ENCODE measurements around the gene FOXA3.

Gene FOXA3

DNA sequence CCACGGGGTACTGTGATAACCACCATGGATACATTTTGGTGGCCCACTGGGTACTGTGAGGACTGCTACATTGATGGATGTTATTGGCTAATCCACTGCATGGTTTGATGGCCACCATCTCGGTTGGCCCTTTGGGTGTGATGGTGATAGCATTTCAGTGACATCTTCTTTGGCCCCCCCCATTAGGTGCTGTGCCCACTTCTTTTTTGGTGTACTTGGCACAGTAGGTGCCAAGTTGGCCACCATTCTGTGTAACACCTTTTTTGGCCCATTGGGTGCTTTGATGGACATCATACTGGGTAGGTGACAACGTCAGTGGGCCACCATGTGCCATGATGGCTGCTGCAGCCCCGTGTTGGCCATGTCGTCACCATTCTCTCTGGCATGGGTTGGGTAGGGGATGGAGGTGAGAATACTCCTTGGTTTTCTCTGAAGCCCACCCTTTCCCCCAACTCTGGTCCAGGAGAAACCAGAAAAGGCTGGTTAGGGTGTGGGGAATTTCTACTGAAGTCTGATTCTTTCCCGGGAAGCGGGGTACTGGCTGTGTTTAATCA is 9.2 kb downstream of the FOXA3 start:
- DNase-seq (ENCODE audit: low spot score), result no peak

DNA sequence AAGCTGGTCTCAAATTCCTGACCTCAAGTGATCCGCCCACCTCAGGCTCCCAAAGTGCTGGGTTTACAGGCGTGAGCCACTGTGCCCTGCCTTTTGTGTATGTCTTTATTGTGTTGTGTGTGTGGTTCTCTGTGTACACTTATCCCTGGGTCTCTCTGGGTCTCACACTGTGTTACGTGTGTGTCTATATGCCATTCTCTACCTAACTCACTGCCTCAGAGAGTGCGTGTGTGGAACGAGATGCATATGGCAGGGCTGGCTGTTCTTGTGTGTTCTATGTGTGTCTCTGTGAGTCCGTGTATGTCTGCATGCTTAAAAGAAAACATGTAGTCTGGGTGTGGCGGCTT is 10.5 kb downstream of the FOXA3 start:
- DNase-seq (ENCODE audit: low spot score), result no peak

GRCh38 chr19:45876161-45876410 is 12.0 kb downstream of the FOXA3 start:
- DNase-seq (ENCODE audit: low spot score), result peak; percentile 34

- DNase-seq (ENCODE audit: low spot score), result peak; percentile 14
Observed at GRCh38 chr19:45876411-45877197, 12.5 kb downstream of the FOXA3 start.

GRCh38 chr19:45878043-45878794 is 14.1 kb downstream of the FOXA3 start:
- DNase-seq (ENCODE audit: low spot score), result no peak

GRCh38 chr19:45879055-45879454 is 14.9 kb downstream of the FOXA3 start:
- no peak for DNase-seq (ENCODE audit: low spot score)

DNA sequence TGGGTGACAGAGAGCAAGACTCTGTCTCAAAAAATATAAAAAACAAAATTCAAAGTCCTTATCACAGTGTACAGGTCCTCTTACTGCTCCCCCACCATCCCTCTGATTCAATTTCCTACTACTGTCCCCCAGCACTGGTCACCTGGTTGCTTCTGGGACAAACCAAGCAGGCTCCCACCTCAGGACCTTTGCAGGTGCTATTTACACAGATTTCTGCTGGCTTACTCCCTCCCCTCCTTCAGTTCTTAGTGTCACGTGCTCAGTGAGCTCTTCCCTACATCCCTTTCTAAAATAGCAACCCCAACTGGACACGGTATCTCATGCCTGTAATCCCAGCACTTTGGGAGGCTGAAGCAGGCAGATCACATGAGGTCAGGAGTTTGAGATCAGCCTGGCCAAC is 15.8 kb downstream of the FOXA3 start:
- DNase-seq (ENCODE audit: low spot score), result no peak

DNA sequence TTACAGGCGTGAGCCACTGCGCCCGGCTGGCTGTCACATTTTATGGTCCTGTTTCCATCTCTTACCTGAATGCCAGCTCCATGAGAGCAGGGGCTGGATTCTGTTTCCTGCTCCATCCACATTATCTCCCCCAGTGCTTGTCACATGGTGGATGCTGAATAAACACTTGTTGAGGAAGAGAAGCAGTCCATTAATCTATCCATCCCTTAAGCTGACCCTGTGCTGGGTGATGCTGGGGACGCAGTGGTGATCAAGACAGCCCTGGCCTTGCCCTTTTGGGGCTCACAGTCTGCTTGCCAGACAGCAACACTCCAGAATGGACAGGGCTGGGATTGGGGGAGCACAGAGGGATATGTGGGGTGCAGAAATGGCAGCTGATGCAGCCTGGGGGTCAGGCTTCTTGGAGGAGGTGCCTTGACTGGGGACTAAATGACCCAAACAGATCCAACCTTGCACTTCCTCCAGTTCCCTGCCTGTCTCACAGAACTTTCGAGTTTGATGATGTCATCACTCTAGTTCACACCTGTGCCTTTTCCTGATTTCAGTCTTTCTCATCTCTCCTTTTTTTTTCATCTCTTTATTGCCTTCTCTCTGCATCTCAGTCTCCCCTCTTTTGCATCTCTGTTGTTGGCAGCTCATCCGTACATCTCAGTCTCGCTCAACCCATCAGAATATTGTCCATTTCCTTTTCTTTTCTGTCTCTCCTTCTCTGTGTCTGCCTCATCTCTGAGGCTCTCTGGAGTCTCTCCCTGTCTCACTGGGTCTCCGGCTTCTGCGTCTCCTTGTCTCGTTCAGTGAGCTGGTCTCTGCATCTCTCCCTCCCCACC is 17.2 kb downstream of the FOXA3 start:
- peak; percentile 36 for DNase-seq (ENCODE audit: low spot score)

- no peak for DNase-seq (ENCODE audit: low spot score)
Observed at GRCh38 chr19:45881909-45882528, 17.9 kb downstream of the FOXA3 start.

GRCh38 chr19:45882652-45883585 is 18.8 kb downstream of the FOXA3 start:
- DNase-seq (ENCODE audit: low spot score), result peak; percentile 88

- DNase-seq (ENCODE audit: low spot score), result no peak
Observed at GRCh38 chr19:45883586-45883880, 19.4 kb downstream of the FOXA3 start.

GRCh38 chr19:45883881-45884681 is 20.0 kb downstream of the FOXA3 start:
- no peak for DNase-seq (ENCODE audit: low spot score)

DNA sequence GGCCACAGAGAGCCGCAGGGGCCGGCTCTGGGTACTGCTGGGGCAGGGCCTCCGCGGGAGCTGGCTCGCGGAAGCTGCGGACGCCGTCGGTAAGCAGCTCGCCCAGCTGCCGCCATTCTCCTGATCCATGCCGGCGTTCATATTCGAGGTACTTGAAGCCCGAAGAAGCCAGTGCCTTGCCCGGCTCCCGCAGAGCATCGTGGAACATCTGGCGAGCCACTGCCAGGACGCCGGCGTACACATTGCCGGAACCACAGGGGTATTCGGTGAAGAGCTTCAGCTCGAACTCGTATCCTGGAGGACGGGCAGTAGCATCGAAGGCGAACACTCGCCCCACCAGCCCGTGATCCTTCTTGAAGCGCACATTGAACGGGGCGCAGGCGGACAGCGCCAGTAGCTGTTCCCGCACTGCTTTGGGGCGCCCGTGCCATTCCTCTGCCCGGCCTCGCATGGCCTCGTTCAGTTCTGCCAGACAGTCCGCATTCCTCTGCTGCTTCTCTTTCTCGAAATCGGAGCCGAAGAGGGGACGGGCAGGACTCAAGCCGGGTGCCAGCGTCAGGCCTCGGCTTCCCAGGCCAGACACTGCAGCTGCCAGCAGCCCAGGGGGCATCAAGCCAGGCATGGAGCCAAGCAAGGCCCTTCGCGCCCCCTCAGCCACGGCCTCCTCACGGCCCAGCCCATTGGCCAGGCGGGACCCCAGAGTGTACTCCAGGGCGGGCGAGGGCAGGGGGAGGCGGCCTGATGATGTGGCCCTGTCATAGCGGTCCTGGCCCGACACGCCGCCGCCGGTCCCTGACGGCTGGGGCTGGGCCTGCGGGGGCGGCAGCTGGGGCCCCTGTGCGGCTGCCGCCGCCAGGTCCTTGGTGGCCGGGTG is 20.8 kb downstream of the FOXA3 start:
- DNase-seq (ENCODE audit: low spot score), result no peak

DNA sequence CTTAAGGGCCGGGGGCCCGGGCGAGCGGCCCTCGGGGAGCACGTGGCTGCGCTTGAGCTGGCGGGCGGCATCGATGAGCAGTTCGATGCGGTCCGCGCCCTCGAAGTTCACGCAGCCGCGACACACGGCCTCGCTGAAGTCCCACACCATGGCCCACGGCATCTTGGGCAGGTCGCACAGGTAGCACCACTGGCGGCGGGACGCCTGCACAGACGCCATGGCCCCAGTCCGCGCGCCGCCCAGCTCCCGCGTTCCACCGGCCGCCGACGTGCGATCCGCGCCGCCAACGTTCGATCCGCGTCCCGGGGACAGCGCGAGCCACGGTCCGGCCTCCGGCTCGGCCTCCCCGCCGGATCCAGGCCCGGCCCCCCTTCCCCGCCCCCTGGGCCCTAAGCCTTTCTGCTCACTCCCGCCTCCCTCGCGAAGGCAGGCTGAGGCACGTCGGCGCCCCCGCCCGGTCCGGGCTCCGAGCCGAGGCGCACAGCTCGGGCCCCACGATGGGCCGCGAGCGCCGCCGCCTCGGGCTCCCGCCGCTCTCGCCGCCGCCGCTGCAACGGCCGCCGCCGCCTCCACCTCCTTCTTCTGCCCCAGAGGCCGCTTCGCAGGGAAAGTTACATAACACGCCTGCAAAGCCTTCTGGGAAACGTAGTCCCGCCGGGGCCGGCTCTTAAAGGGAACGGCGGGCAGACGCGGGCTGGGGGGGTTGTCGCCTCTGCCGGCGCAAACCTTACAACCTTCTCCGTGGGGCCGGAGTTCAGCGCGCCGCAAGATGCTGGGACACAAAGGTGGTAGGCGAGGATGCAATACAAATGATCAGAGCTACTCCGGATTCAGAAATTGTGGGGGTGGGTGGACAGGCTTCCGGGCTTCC is 21.7 kb downstream of the FOXA3 start, which contains the start of gene IRF2BP1:
Gene IRF2BP1 (minus strand): TSS at position 586 of the 871 bp plus-strand sequence. CDS start 367 bp downstream, at position 219.
- peak; percentile 90 for DNase-seq (ENCODE audit: low spot score)

GRCh38 chr19:45886427-45887199 is 22.5 kb downstream of the FOXA3 start:
- DNase-seq (ENCODE audit: low spot score), result peak; percentile 94

GRCh38 chr19:45887200-45887710 is 23.1 kb downstream of the FOXA3 start:
- DNase-seq (ENCODE audit: low spot score), result no peak

- no peak for DNase-seq (ENCODE audit: low spot score)
Observed at GRCh38 chr19:45889210-45889885, 25.2 kb downstream of the FOXA3 start.

All from activated CD4-positive, alpha-beta T cell treated with anti-CD3 and anti-CD28 coated beads, Interleukin-2, Interleukin-4, amounts not matched to agents 100 ng/mL and 50 ng/mL, durations not matched to agents 16 hours and 8 hours (primary cell).